Left renal cortex interstitium (tissue), 4 donors: ENCODE data around the gene TTC16. TPM values are rescaled to one million over a fixed set of nuclear protein-coding genes. Genes with fewer than 3 reads are reported as not detected.
"Not testable (repeated sequence)": the region's sequence is repeated elsewhere in the genome, so short reads cannot be mapped to it uniquely, and the experiment has no call there.

Experiments used
- DNase-seq, 4 donors: peaks; one replicate each; pipeline ENCODE4 v3.0.0-alpha.2; 2013; ENCODE audit warnings: low read depth in 4 of 4, low spot score in 2 of 4, missing footprints in 1 of 4
- polyA plus RNA-seq, 4 donors: library from polyadenylated mRNA; unstranded; fragments of 120-200 nt; gene quantifications; one replicate each; pipeline ENCODE4 v1.2.1, GENCODE V29; 2013; ENCODE audit not compliant: insufficient read length in 4 of 4

Gene TTC16
- polyA plus RNA-seq, 4 donors: 0.20 to 0.30 (median 0.27) TPM

DNA sequence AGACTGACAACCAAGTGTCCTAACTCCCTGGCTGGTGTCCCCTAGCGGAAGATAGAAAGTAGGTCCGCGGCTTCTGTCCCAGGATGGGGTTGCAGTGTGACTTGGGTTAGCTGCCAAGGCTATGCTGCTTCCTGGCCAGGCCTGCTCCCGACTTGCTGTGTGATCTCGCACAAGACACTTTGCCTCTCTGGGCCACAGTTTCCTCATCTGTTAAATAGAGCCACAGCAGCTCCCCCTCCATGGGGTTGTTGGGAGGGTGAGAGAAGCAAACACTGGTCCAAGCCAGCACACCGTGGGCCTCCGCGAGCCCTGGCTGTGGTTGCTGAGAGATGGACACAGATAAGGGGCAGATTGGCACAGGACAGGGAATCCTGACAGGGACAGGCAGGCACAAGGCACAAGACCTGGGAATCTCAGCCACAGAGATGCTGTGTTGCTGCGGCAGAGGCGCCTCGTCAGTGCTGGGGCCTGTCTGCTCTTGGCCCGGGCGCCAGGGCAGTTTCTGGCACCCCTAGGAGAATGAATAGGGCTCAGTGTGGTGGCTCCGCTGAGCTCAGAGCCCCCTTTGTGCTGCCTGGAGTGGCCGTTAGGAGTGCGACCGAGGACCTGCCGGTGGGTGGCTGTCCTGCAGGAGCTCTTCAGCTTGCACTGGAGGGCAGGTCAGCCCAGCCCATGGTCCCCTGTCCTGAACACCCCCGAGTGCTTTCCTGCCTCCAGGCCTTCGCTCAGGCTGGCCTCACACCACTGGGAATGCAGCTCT lies 64.4 kb downstream of the TTC16 start:
- DNase-seq: no peak

DNA sequence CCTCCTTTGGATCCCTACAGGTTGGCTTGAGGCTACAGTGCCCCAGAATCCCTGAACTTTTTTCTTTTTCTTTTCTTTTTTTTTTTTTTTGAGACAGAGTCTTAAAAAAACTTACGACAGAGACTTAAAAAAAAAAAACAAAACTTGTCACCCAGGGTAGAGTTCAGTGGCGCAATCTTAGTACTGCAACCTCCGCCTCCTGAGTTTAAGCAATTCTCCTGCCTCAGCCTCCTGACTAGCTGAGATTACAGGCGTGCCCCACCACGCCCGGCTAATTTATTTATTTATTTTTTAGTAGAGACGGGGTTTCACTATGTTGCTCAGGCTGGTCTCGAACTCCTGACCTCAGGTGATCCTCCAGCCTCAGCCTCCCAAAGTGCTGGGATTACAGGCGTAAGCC lies 65.0 kb downstream of the TTC16 start:
- not testable (repeated sequence) for DNase-seq

Other genes starting within 250 kb of the TTC16 start
- gene STXBP1, start 103.8 kb upstream of the TTC16 start, polyA plus RNA-seq: 10 to 100 TPM; 23.6 to 38.6 (median 31.6) TPM
- gene CFAP157, start 9.1 kb upstream of the TTC16 start, polyA plus RNA-seq: 1 to 10 TPM; 2.6 to 7.7 (median 5.4) TPM
- 10 to 100 TPM in 3 of 4 donors, 1 to 10 TPM in 1; 7.4 to 21.6 (median 14.2) TPM for gene PTRH1, start 416 bp upstream of the TTC16 start, polyA plus RNA-seq
- 10 to 100 TPM; 13.7 to 21.6 (median 16.8) TPM for gene TOR2A, start 19.2 kb downstream of the TTC16 start, polyA plus RNA-seq
- 10 to 100 TPM; 13.8 to 18.6 (median 16.0) TPM for gene SH2D3C, start 62.6 kb downstream of the TTC16 start, polyA plus RNA-seq
- 10 to 100 TPM; 63.5 to 84.3 (median 72.4) TPM for gene CDK9, start 70.0 kb downstream of the TTC16 start, polyA plus RNA-seq
- gene FPGS, start 86.8 kb downstream of the TTC16 start, polyA plus RNA-seq: 10 to 100 TPM; 40.7 to 55.2 (median 48.9) TPM
- gene ENG, start 138.6 kb downstream of the TTC16 start, polyA plus RNA-seq: 100 to 1,000 TPM in 1 of 4 donors, 10 to 100 TPM in 3; 74.4 to 112 (median 80.8) TPM
- 10 to 100 TPM; 38.3 to 60.4 (median 48.1) TPM for gene AK1, start 161.6 kb downstream of the TTC16 start, polyA plus RNA-seq
- 10 to 100 TPM; 41.4 to 53.1 (median 47.2) TPM for gene ST6GALNAC6, start 183.5 kb downstream of the TTC16 start, polyA plus RNA-seq
- 10 to 100 TPM; 10.4 to 17.2 (median 13.7) TPM for gene ST6GALNAC4, start 201.0 kb downstream of the TTC16 start, polyA plus RNA-seq
- 1 to 10 TPM; 1.1 to 2.8 (median 2.3) TPM for gene PIP5KL1, start 214.7 kb downstream of the TTC16 start, polyA plus RNA-seq
- 10 to 100 TPM; 35.4 to 42.3 (median 37.2) TPM for gene DPM2, start 221.8 kb downstream of the TTC16 start, polyA plus RNA-seq